ENCODE data around the gene SERPINC1. TPM values are rescaled to one million over a fixed set of nuclear protein-coding genes. Genes with fewer than 3 reads are reported as not detected.

The SERPINC1 gene
- total and polyA plus RNA-seq, 2 of the 8 experiments (the other 6 are each of a cell fraction or from before 2014, with no cell fraction given) = 0.08 TPM; not detected in 1

DNA sequence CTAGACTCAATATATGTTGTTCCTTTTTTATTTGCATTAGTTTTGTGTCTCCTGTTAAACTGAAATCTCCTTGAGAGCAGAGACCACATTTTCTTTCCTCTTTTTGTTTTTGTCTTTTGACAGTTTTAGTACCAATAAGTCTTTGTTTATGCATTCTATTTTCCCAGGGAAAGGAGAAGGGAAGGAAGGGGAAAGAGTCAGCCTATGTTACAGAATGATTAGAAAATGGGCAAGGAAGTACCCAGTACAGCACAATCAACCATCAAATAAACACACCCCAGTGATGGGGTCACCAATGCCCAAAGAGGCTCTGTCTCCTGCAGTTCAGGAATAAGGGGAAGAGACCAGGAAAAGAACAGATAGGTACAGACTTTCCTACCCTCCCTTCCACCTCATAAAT, 38.9 kb downstream of the SERPINC1 start:
- Histone ChIP-seq H3K27me3 (replicated peaks in 1 of 4; ENCODE audit: control insufficient read depth in 3 of 4, extremely low read depth in 1 of 4, insufficient read depth in 3 of 4, low read length in 3 of 4) (no peaks in the 10 kb centered on the region), H3K4me1 (replicated peaks in 1 of 4; ENCODE audit: control insufficient read depth in 3 of 4, insufficient read depth in 4 of 4, low read length in 3 of 4) (no peaks in the 10 kb centered on the region), H3K27ac (ENCODE audit: low read depth, low read length) (no peak overlapping the region), H2BK12ac (ENCODE audit: low read depth, low read length) (no peak overlapping the region), H3K23ac (ENCODE audit: insufficient read length) (no peak overlapping the region), H3K18ac (ENCODE audit: extremely low read depth, low read length) (no peak overlapping the region), H3K79me1 (ENCODE audit: low read depth, low read length) (no peaks in the 10 kb centered on the region), H2BK120ac (replicated peaks; ENCODE audit: low read depth, low read length) (no peak overlapping the region), H3K23me2 (ENCODE audit: low read depth, low read length) (no peaks in the 10 kb centered on the region), H3K36me3 (ENCODE audit: control insufficient read depth in 2 of 4, insufficient read depth in 4 of 4, low read length in 3 of 4) (peaks cover 0 to 19% (median 4%) of the 10 kb centered on the region in 4 experiments; a peak in 3 of 8 replicates), H3K4ac (replicated peaks; ENCODE audit: insufficient read length, low read depth, low read length) (no peak overlapping the region), H4K91ac (replicated peaks; ENCODE audit: insufficient read length, low read length) (no peak overlapping the region), H3K9ac (replicated peaks in 1 of 4; ENCODE audit: extremely low read depth in 1 of 4, low read depth in 3 of 4, low read length in 3 of 4) (no peak overlapping the region), H2AK5ac (ENCODE audit: low read depth, low read length) (no peak overlapping the region), H3K56ac (replicated peaks; ENCODE audit: insufficient read length, low read depth, low read length) (no peak overlapping the region), H2AFZ (ENCODE audit: low read length) (no peak overlapping the region), H3K9me3 (ENCODE audit: insufficient read depth in 2 of 2, low read depth in 1 of 2, low read length in 1 of 2) (no peaks in the 10 kb centered on the region), H4K5ac (ENCODE audit: insufficient read length, low read depth, low read length) (no peak overlapping the region), H3K14ac (ENCODE audit: insufficient read length) (no peak overlapping the region), H4K8ac (ENCODE audit: extremely low read depth, insufficient read depth, low read length) (no peak overlapping the region), H3K4me3 (ENCODE audit: extremely low read depth in 1 of 4, insufficient read depth in 2 of 4, low read depth in 3 of 4, low read length in 4 of 4) (no peak overlapping the region), H3K79me2 (ENCODE audit: control insufficient read depth in 1 of 2, insufficient read depth in 2 of 2, low read length in 2 of 2) (no peaks in the 10 kb centered on the region), H4K20me1 (replicated peaks in 1 of 2; ENCODE audit: control insufficient read depth in 1 of 2, insufficient read depth in 2 of 2, low read length in 2 of 2) (no peaks in the 10 kb centered on the region), H2BK5ac (ENCODE audit: low read depth, low read length) (no peak overlapping the region), H2BK15ac (ENCODE audit: low read length) (no peak overlapping the region), H3K4me2 (ENCODE audit: insufficient read depth in 1 of 2, low read depth in 2 of 2, low read length in 2 of 2) (no peak overlapping the region), H2BK20ac (ENCODE audit: low read length) (no peak overlapping the region)
- TF ChIP-seq, protein P1, sequence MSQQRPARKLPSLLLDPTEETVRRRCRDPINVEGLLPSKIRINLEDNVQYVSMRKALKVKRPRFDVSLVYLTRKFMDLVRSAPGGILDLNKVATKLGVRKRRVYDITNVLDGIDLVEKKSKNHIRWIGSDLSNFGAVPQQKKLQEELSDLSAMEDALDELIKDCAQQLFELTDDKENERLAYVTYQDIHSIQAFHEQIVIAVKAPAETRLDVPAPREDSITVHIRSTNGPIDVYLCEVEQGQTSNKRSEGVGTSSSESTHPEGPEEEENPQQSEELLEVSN (IDR thresholded peaks at IDR 0.05) = no peak
- TF ChIP-seq CBX5 (IDR thresholded peaks at IDR 0.05; ENCODE audit: low read depth, low read length) = no peak
- TF ChIP-seq, protein P2, sequence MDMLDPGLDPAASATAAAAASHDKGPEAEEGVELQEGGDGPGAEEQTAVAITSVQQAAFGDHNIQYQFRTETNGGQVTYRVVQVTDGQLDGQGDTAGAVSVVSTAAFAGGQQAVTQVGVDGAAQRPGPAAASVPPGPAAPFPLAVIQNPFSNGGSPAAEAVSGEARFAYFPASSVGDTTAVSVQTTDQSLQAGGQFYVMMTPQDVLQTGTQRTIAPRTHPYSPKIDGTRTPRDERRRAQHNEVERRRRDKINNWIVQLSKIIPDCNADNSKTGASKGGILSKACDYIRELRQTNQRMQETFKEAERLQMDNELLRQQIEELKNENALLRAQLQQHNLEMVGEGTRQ (IDR thresholded peaks at IDR 0.05; ENCODE audit: low read length) = no peak
- no peak for TF ChIP-seq RAD21 (IDR thresholded peaks at IDR 0.05 in 1 of 2, conservative IDR thresholded peaks at IDR 0.05 in 1 of 2; ENCODE audit: low read depth in 2 of 2, low read length in 2 of 2)
- TF ChIP-seq TAF1 (IDR thresholded peaks at IDR 0.05; ENCODE audit: low read depth, low read length) = no peak
- no peak for TF ChIP-seq GTF2F1 (IDR thresholded peaks at IDR 0.05; ENCODE audit: borderline replicate concordance, low read depth, low read length)
- FAIRE-seq = no peak
- CTCF ChIA-PET (ENCODE audit: partially characterized antibody) = no interaction called here
- no peak for DNase-seq (ENCODE audit: low read depth in 1 of 2, low spot score in 2 of 2)
- POLR2A ChIA-PET (ENCODE audit: partially characterized antibody) = interaction anchor here (0.8 to 8.1 kb wide), 3 partner anchors 10 to 18 kb away, joined by 3 to 59 read pairs (median 30); partner anchors contain the start of genes GAS5 and ZBTB37

Data from H1 (cell line).